Urinary bladder (tissue), 4 donors: ENCODE data around the gene ERC2. TPM values are rescaled to one million over a fixed set of nuclear protein-coding genes. Genes with fewer than 3 reads are reported as not detected.

ENCODE experiments used
- DNase-seq: peaks from one replicate; pipeline ENCODE4 v3.0.0-alpha.2; 2015; ENCODE audit errors: extremely low spot score
- H3K27ac ChIP-seq: one replicate; pipeline ENCODE4 v1.5.1; 2013; ENCODE audit warnings: low read depth, mild to moderate bottlenecking, moderate library complexity
- H3K36me3 ChIP-seq: one replicate; pipeline ENCODE4 v1.6.1; 2013; ENCODE audit warnings: mild to moderate bottlenecking, moderate library complexity; ENCODE audit not compliant: insufficient read depth
- H3K4me1 ChIP-seq: one replicate; pipeline ENCODE4 v1.6.1; 2013; ENCODE audit warnings: mild to moderate bottlenecking, moderate library complexity; ENCODE audit not compliant: insufficient read depth
- H3K4me3 ChIP-seq: one replicate; pipeline ENCODE4 v1.5.1; 2013; ENCODE audit warnings: low read depth, low read length
- WGBS: extraction: QIAGEN DNeasy Blood & Tissue Kit; methylation state at CpG from one replicate; pipeline ENCODE4 v1.1.7; 2013; 5-methylcytosine and 5-hydroxymethylcytosine counted together
- polyA plus RNA-seq: library from polyadenylated mRNA; stranded (reverse); fragments of 200-250 nt; gene quantifications from one replicate; pipeline ENCODE4 v1.2.3, GENCODE V29; 2013
- total RNA-seq: library from RNA; depleted of rRNA; stranded (reverse); fragments of >200 nt; gene quantifications from one replicate; pipeline ENCODE4 v1.2.3, GENCODE V29; 2014
- donor health status: healthy with polysubstance abuse.
- donor health status: healthy.

The ERC2 gene
- total and polyA plus RNA-seq, 2 donors = 0.49 to 3.0 TPM

DNA sequence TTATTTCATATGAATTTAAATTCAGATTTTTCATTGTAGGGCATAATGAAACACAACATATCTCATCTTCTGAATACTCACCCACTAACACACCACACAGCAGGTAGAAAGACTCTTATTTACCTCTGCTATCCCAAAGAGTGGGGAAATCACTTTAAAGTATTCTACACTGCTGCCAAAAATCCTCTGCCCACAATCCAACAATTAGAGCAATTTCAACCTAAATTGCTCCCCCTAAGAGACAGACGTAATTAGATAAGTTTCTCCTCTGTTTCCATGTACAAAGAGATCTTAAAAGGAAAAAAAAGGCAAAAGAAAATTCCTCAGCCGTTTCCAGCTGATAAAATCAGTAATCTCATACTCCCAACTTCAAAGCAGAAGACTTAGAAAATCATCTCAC lies 331.8 kb downstream of the ERC2 start:
- Histone ChIP-seq H3K27ac (no peak overlapping the region), H3K4me1 (no peaks in the 10 kb centered on the region), H3K4me3 (no peak overlapping the region), H3K36me3 (no peaks in the 10 kb centered on the region)
- WGBS = 32% methylated on average over 2 of the region's 2 CpGs
- no peak for DNase-seq

DNA sequence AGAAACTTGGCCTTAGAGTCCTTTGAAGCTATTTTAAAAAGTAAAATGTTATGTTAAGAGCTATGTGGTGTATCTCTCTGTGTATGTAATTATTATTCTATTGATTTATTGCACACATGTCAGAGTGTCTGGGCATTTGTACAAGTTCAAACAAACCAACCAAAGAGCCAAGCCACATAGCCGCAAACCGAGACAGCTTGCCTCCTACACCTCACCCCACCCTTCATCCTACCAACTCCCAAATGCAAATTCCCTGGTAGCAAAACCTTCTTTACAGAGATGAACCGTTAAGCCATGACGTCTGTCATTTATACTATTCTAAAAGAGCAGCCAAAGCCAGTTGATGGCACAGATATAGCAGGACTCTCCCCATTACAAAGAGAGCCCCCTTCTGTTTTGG lies 332.3 kb downstream of the ERC2 start:
- WGBS = 74% methylated on average over 4 of the region's 4 CpGs
- Histone ChIP-seq H3K27ac (no peak overlapping the region), H3K4me1 (no peaks in the 10 kb centered on the region), H3K4me3 (no peak overlapping the region), H3K36me3 (no peaks in the 10 kb centered on the region)
- DNase-seq = no peak

DNA sequence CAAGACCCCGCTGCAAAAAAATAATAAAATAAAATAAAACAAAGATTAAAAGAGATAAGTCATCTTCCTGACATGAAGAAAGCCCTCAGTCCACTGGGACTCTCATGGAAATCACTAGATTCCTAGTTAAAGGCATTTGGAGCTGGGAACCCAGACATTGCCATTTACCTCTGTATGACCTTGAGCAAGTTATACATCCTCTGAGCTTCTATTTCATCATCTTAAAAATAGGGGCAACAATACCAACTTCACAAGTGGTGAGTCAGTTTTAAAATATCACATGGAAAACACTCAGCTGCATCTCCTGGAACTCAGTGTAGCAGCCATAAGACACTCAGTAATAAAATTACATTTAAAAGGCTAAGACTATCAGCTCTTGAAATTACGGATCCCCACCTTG lies 334.8 kb downstream of the ERC2 start:
- Histone ChIP-seq H3K36me3 (no peaks in the 10 kb centered on the region), H3K27ac (no peak overlapping the region), H3K4me3 (no peak overlapping the region), H3K4me1 (no peaks in the 10 kb centered on the region)
- no peak for DNase-seq
- WGBS = 92% methylated on average over 2 of the region's 2 CpGs

DNA sequence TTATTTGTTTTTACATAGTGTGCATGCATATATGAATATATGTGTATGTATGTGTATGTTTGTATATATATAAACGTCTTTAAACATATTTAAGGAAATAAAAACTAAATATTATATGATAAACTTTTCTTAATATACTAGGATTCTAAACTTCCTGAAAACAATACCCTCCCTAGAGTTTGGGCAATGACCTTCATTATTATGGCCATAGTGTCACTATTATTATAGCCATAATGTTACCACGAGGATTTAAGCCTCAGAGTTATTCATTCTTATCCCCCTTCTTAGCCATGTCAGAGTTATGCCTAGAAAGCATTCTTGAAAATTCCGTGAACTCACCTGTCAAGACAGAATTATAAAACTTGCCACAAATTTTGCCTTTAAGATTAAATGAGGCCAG lies 335.5 kb downstream of the ERC2 start:
- H3K36me3 ChIP-seq = no peaks in the 10 kb centered on the region
- no peak overlapping the region for H3K4me3 ChIP-seq
- WGBS = 78% methylated on average over 3 of the region's 3 CpGs
- no peaks in the 10 kb centered on the region for H3K4me1 ChIP-seq
- H3K27ac ChIP-seq = no peak overlapping the region
- no peak for DNase-seq

- 41% methylated on average over 3 of the region's 3 CpGs for WGBS
- no peak overlapping the region for H3K27ac ChIP-seq
- DNase-seq = no peak
- H3K4me3 ChIP-seq = no peak overlapping the region
- no peaks in the 10 kb centered on the region for H3K36me3 ChIP-seq
- no peaks in the 10 kb centered on the region for H3K4me1 ChIP-seq
Measured at GRCh38 chr3:56131974-56132590, 336.2 kb downstream of the ERC2 start.

- no peaks in the 10 kb centered on the region for H3K4me1 ChIP-seq
- H3K27ac ChIP-seq = no peak overlapping the region
- no peaks in the 10 kb centered on the region for H3K36me3 ChIP-seq
- H3K4me3 ChIP-seq = no peak overlapping the region
- WGBS = 74% methylated on average over 2 of the region's 2 CpGs
- DNase-seq = no peak
Measured at GRCh38 chr3:56130036-56130435, 338.2 kb downstream of the ERC2 start.

GRCh38 chr3:56126632-56127031 lies 341.6 kb downstream of the ERC2 start:
- H3K4me1 ChIP-seq = no peaks in the 10 kb centered on the region
- H3K4me3 ChIP-seq = no peak overlapping the region
- no peak for DNase-seq
- no peaks in the 10 kb centered on the region for H3K36me3 ChIP-seq
- no peak overlapping the region for H3K27ac ChIP-seq

DNA sequence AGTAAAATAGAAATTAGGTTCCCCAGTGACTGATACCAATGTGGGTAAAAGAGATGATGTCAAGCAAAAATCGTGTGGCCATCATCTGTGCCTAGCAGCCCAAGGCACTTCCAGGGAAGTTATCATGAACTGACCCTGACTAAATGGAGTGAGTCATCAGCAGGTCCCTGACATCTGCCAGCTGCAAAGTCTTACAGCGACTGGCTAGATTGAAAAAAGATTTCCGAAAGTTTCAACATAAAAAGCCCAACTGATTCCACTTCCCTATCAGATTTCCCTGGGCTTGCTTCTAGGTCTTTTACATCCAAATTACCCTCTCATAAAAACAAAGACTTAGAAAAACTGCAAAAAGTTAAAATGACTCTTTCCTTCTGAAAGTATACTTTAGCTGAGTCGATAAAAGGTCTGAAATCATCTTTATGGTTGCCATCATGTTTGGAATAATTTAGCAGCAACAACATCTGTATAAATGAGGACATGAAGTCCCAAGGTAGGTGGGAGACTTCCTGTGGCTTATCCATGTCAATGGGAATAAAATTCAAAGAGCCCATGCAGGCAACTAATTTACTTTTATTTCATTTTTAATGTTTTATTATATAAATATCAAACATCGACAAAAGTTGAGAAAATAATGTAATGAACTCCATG lies 342.8 kb downstream of the ERC2 start:
- Histone ChIP-seq H3K4me1 (no peaks in the 10 kb centered on the region), H3K4me3 (no peak overlapping the region), H3K27ac (no peak overlapping the region), H3K36me3 (no peaks in the 10 kb centered on the region)
- no peak for DNase-seq
- WGBS = 21% methylated on average over 5 of the region's 5 CpGs

- H3K4me1 ChIP-seq = no peaks in the 10 kb centered on the region
- no peak for DNase-seq
- H3K4me3 ChIP-seq = no peak overlapping the region
- WGBS = 56% methylated on average over 1 of the region's 1 CpG
- H3K27ac ChIP-seq = no peak overlapping the region
- no peaks in the 10 kb centered on the region for H3K36me3 ChIP-seq
Measured at GRCh38 chr3:56124546-56124945, 343.7 kb downstream of the ERC2 start.

GRCh38 chr3:56123487-56123886 lies 344.8 kb downstream of the ERC2 start:
- no peak overlapping the region for H3K27ac ChIP-seq
- no peak for DNase-seq
- H3K4me1 ChIP-seq = no peaks in the 10 kb centered on the region
- no peaks in the 10 kb centered on the region for H3K36me3 ChIP-seq
- H3K4me3 ChIP-seq = no peak overlapping the region
- WGBS = 86% methylated on average over 3 of the region's 3 CpGs

DNA sequence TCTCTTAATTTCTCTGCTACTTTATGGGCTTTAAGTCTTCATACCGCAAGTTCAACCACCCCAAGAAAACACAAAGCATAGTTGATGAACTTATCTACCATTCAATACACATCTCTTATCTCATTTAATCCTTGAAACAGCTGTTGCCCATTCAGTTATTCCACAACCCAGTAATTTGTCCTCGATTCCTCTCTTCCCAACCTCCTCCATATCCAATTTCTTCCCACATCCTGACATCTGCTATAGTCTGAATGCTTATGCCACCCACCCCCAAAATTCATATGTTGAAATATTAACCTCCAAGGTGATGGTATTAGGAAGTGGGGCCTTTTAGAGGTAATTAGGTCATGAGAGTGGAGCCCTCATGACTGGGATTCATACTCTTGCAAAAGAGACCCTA lies 345.4 kb downstream of the ERC2 start:
- no peaks in the 10 kb centered on the region for H3K4me1 ChIP-seq
- H3K36me3 ChIP-seq = no peaks in the 10 kb centered on the region
- H3K4me3 ChIP-seq = no peak overlapping the region
- DNase-seq = no peak
- no peak overlapping the region for H3K27ac ChIP-seq
- WGBS = 64% methylated on average over 2 of the region's 2 CpGs

DNA sequence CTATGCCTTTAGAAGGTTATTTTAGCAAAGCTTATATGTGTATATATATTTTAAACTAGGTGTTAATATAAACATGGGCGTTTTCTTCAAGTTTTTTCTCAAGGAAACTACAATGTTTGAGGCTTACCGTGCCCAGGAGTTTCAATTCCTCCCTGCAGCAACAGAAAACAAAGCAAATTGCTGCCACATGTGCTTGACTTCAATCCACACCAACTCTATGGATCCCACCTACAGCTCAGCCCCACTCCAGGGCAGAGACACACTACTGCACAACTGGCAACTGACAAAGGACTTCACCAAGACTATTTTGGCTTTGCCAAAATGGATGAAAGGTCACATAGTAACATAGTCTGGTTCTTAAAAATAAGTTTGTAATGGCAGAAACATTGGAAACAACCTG lies 346.6 kb downstream of the ERC2 start:
- 67% methylated on average over 2 of the region's 2 CpGs for WGBS
- no peaks in the 10 kb centered on the region for H3K36me3 ChIP-seq
- DNase-seq = no peak
- H3K4me3 ChIP-seq = no peak overlapping the region
- H3K27ac ChIP-seq = no peak overlapping the region
- no peaks in the 10 kb centered on the region for H3K4me1 ChIP-seq

DNA sequence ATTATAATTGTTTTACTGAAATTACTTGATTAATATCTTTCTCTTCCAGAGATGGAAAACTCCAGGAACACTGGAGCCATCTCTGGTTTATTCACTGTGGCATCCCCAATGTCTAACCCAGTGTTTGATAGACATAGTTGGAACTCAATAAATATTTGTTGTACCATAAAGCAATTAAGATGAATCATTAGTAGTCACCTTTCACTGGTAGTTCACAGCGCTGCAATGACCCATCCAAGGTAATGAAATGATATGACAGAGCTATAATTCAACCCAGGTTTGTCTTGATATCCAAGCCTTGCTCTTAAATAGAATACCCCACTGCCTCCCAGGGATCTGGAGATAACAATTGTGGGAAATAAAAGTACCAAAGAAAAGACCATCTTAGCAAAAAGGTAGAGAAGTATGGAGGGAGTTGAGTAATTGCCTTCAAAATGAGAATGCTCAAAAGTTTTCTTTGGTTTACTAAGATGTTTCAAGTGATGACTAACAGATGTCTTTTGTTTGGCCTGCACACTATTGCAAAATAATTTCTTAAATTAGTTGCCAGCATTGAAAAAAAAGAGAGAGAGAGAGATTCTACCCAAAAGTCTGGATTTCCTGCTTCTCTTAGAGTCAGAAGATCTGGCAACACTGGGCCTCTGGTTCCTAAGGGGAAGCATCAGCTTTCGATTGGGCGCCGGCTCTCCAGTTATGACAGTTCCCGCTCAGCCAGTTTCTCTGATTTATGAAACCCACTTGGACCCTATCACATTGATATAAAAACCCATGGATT lies 348.5 kb downstream of the ERC2 start:
- no peak for DNase-seq
- no peaks in the 10 kb centered on the region for H3K36me3 ChIP-seq
- 75% methylated on average over 5 of the region's 5 CpGs for WGBS
- H3K4me1 ChIP-seq = no peaks in the 10 kb centered on the region
- no peak overlapping the region for H3K27ac ChIP-seq
- no peak overlapping the region for H3K4me3 ChIP-seq

- Histone ChIP-seq H3K4me1 (no peaks in the 10 kb centered on the region), H3K36me3 (no peaks in the 10 kb centered on the region), H3K4me3 (no peak overlapping the region), H3K27ac (no peak overlapping the region)
- WGBS = 46% methylated on average over 1 of the region's 1 CpG
- no peak for DNase-seq
Measured at GRCh38 chr3:56118968-56119367, 349.3 kb downstream of the ERC2 start.
